HCT116 (cell line): Measurements from ENCODE around the gene DCAF4.

Experiments
- CEBPB ChIP-seq: IDR thresholded peaks from 2 replicates; pipeline ENCODE4 v1.6.1; 2012; ENCODE audit warnings: low read depth
- EGR1 ChIP-seq: IDR thresholded peaks from 2 replicates; pipeline ENCODE4 v1.6.1; 2012; ENCODE audit warnings: low read depth
- EZH2 ChIP-seq: fragments of 200-600 bp; sonication (generic); IDR thresholded peaks from 2 replicates; pipeline ENCODE4 v1.6.1; 2017; ENCODE audit warnings: antibody characterized with exemption, mixed run types
- POLR2AphosphoS5 ChIP-seq: IDR thresholded peaks from 2 replicates; pipeline ENCODE4 v1.6.1; 2011; ENCODE audit warnings: mild to moderate bottlenecking, low read depth, low read length, moderate library complexity
- RAD21 ChIP-seq: IDR thresholded peaks from 2 replicates; pipeline ENCODE4 v1.6.1; 2012; ENCODE audit warnings: low read depth, mild to moderate bottlenecking
- SIN3A ChIP-seq: IDR thresholded peaks from 2 replicates; pipeline ENCODE4 v1.6.1; 2012; ENCODE audit warnings: low read depth
- SP1 ChIP-seq: IDR thresholded peaks from 2 replicates; pipeline ENCODE4 v1.6.1; 2012; ENCODE audit warnings: low read depth
- TF ChIP-seq, protein P1 (sequence below), 3 experiments: fragments of 200-600 bp in 1 of 3; sonication (generic) in 1 of 3; IDR thresholded peaks in 2 of 3; conservative IDR thresholded peaks in 1 of 3; 2 replicates each; pipeline ENCODE4 v1.5.1; 2012 to 2017; ENCODE audit warnings: low read depth in 2 of 3, low read length in 2 of 3, antibody characterized with exemption in 1 of 3, borderline replicate concordance in 1 of 3, control low read depth in 1 of 3, mild to moderate bottlenecking in 1 of 3, mixed read lengths in 1 of 3, mixed run types in 1 of 3, moderate library complexity in 1 of 3; ENCODE audit not compliant: insufficient read depth in 1 of 3
- TF ChIP-seq, protein P2 (sequence below): IDR thresholded peaks from 2 replicates; pipeline ENCODE4 v1.6.1; 2012

DNA sequence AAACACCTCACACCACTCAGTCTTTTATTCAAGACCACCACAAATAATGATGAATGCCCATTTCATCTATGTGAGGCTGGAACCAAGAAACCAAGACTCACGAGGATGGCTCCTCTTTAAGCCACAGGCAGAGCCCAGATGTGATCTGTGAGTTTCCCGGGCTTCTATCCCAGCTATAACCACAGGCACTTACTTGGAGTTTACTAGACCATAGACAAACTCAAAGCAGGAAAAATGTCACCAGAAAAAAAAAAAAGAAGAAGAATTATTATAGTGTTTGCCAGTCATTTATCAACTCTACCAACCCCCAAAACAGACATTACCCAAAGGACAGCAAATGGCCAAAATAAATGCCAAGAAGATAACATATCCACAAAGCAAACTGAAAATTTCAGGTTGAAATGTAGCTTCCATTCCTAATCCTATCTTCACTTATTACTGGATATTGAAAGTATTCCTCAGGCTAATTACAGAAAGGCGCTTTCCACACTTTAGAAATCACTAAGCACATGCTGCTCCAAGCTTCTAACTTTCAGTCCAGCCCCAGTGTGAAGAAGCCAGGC, 56.0 kb downstream of the DCAF4 start:
- TF ChIP-seq RAD21 (no peak), EZH2 (no peak), SIN3A (no peak), SP1 (no peak), CEBPB (no peak), POLR2AphosphoS5 (no peak), EGR1 (no peak)
- TF ChIP-seq, protein P1, sequence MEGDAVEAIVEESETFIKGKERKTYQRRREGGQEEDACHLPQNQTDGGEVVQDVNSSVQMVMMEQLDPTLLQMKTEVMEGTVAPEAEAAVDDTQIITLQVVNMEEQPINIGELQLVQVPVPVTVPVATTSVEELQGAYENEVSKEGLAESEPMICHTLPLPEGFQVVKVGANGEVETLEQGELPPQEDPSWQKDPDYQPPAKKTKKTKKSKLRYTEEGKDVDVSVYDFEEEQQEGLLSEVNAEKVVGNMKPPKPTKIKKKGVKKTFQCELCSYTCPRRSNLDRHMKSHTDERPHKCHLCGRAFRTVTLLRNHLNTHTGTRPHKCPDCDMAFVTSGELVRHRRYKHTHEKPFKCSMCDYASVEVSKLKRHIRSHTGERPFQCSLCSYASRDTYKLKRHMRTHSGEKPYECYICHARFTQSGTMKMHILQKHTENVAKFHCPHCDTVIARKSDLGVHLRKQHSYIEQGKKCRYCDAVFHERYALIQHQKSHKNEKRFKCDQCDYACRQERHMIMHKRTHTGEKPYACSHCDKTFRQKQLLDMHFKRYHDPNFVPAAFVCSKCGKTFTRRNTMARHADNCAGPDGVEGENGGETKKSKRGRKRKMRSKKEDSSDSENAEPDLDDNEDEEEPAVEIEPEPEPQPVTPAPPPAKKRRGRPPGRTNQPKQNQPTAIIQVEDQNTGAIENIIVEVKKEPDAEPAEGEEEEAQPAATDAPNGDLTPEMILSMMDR (IDR thresholded peaks at IDR 0.05 in 2 of 3, conservative IDR thresholded peaks at IDR 0.05 in 1 of 3; ENCODE audit: borderline replicate concordance in 1 of 3, insufficient read depth in 1 of 3, low read depth in 2 of 3, low read length in 2 of 3) = no peak
- TF ChIP-seq, protein P2, sequence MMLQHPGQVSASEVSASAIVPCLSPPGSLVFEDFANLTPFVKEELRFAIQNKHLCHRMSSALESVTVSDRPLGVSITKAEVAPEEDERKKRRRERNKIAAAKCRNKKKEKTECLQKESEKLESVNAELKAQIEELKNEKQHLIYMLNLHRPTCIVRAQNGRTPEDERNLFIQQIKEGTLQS = no peak
